ENCODE results near the gene CRIM1.

The CRIM1 gene

DNA sequence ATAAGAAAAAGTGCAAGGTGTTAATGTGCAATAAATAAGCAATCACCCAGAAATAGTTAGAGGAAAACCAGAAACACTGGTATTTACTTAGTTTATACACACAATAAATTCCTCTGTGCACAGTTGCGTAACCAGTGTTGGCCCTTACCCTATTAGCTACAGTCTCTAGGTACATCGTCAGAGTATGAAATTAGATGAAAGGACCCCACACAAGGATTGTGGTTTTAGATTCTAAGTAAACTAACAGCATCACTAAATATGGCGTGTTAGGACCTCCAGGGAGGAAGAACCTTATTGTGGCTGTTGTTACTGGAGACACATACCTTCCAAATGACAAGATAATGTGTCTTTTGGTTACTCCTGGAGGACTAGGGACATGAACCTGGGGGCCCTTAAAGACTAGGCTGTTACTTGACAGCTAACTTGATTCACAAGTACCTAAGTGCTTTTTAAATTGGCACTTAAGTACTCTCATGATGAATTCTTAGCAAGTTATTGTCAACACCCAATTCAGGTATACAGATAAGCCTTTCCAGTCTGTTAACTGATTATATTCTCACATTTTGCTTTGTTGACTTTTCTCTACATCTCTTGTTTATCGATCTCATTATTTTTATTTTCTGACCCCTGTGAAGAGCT, 127.1 kb downstream of the CRIM1 start:
- Histone ChIP-seq H3K36me3 (ENCODE audit: insufficient read depth, low read length) (no peaks in the 10 kb centered on the region), H3K9ac (ENCODE audit: low read depth, low read length) (no peak overlapping the region), H3K9me3 (ENCODE audit: insufficient read depth, low read length, severe bottlenecking) (no peaks in the 10 kb centered on the region), H3K27me3 (ENCODE audit: insufficient read depth, low read length, poor library complexity) (no peaks in the 10 kb centered on the region), H3K4me1 (ENCODE audit: insufficient read depth, low read length) (no peaks in the 10 kb centered on the region), H3K4me2 (ENCODE audit: insufficient read depth, low read length) (no peak overlapping the region), H3K27ac (ENCODE audit: low read length) (no peak overlapping the region), H4K20me1 (ENCODE audit: insufficient read depth, low read length) (no peaks in the 10 kb centered on the region), H2AFZ (ENCODE audit: low read depth, low read length) (no peak overlapping the region), H3K79me2 (ENCODE audit: insufficient read depth, low read length) (no peaks in the 10 kb centered on the region), H3K4me3 (ENCODE audit: low read depth in 1 of 2, low read length in 2 of 2) (no peak overlapping the region)
- no peak for DNase-seq
- ATAC-seq (ENCODE audit: insufficient read depth, low read depth): 0 out of 3 replicates have a peak, but pooled peaks have one; percentile 33
- TF ChIP-seq EZH2 (IDR thresholded peaks at IDR 0.05; ENCODE audit: borderline replicate concordance, low read depth, low read length, severe bottlenecking): no peak
- TF ChIP-seq, protein P1, sequence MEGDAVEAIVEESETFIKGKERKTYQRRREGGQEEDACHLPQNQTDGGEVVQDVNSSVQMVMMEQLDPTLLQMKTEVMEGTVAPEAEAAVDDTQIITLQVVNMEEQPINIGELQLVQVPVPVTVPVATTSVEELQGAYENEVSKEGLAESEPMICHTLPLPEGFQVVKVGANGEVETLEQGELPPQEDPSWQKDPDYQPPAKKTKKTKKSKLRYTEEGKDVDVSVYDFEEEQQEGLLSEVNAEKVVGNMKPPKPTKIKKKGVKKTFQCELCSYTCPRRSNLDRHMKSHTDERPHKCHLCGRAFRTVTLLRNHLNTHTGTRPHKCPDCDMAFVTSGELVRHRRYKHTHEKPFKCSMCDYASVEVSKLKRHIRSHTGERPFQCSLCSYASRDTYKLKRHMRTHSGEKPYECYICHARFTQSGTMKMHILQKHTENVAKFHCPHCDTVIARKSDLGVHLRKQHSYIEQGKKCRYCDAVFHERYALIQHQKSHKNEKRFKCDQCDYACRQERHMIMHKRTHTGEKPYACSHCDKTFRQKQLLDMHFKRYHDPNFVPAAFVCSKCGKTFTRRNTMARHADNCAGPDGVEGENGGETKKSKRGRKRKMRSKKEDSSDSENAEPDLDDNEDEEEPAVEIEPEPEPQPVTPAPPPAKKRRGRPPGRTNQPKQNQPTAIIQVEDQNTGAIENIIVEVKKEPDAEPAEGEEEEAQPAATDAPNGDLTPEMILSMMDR (IDR thresholded peaks at IDR 0.05; ENCODE audit: borderline replicate concordance, extremely low read depth, low read length, poor library complexity, severe bottlenecking): no peak

DNA sequence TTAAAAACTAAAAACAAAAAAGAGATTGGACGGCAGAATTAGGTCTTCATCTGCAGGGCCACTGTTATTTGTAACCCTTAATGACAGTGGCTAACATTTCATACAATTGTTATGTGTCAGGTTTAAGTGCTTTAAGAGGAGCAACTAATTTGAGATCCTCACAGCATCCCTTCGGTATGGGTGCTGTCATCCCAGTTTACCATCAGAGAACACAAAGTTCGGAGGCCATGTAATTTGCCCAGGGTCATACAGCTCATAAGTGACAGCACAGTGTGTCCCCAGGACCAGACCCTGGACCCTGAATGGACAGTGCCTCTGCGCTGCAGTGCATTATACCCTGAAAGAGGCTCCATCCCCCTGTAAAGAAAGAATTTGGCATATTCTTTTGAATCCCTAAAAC, 127.7 kb downstream of the CRIM1 start:
- no peak overlapping the region for H3K9ac ChIP-seq (ENCODE audit: low read depth, low read length)
- H3K36me3 ChIP-seq (ENCODE audit: insufficient read depth, low read length): no peaks in the 10 kb centered on the region
- no peak overlapping the region for H3K4me2 ChIP-seq (ENCODE audit: insufficient read depth, low read length)
- no peak overlapping the region for H3K27ac ChIP-seq (ENCODE audit: low read length)
- H2AFZ ChIP-seq (ENCODE audit: low read depth, low read length): no peak overlapping the region
- no peaks in the 10 kb centered on the region for H3K9me3 ChIP-seq (ENCODE audit: insufficient read depth, low read length, severe bottlenecking)
- TF ChIP-seq, protein P1 (IDR thresholded peaks at IDR 0.05; ENCODE audit: borderline replicate concordance, extremely low read depth, low read length, poor library complexity, severe bottlenecking): no peak
- TF ChIP-seq EZH2 (IDR thresholded peaks at IDR 0.05; ENCODE audit: borderline replicate concordance, low read depth, low read length, severe bottlenecking): no peak
- DNase-seq: no peak
- no peaks in the 10 kb centered on the region for H3K4me1 ChIP-seq (ENCODE audit: insufficient read depth, low read length)
- H4K20me1 ChIP-seq (ENCODE audit: insufficient read depth, low read length): no peaks in the 10 kb centered on the region
- no peak for ATAC-seq (ENCODE audit: insufficient read depth, low read depth)
- H3K4me3 ChIP-seq (ENCODE audit: low read depth in 1 of 2, low read length in 2 of 2): no peak overlapping the region
- no peaks in the 10 kb centered on the region for H3K27me3 ChIP-seq (ENCODE audit: insufficient read depth, low read length, poor library complexity)
- no peaks in the 10 kb centered on the region for H3K79me2 ChIP-seq (ENCODE audit: insufficient read depth, low read length)

DNA sequence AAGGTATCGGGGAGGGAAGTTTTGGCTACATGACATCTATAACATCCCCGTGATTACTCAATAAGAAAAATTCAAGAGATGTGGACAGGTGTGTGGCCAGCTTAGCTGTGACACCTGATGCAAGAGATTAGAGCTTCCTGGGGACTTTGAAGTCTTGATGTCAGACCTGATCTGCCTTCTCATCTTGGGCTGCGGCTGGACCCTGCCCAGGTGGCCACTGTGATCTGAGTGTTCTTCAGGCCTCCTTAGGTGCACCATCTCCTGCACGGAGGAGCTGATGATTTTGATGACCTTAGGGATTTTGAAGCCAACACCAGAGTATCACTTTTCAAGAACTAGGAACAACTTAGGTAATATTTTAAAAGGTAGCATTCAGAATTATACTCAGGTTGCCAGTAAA, 128.9 kb downstream of the CRIM1 start:
- Histone ChIP-seq H3K36me3 (ENCODE audit: insufficient read depth, low read length) (no peaks in the 10 kb centered on the region), H2AFZ (ENCODE audit: low read depth, low read length) (no peak overlapping the region), H3K9ac (ENCODE audit: low read depth, low read length) (no peak overlapping the region), H3K27ac (ENCODE audit: low read length) (no peak overlapping the region), H3K4me3 (ENCODE audit: low read depth in 1 of 2, low read length in 2 of 2) (no peak overlapping the region), H3K4me2 (ENCODE audit: insufficient read depth, low read length) (no peak overlapping the region), H3K79me2 (ENCODE audit: insufficient read depth, low read length) (no peaks in the 10 kb centered on the region), H4K20me1 (ENCODE audit: insufficient read depth, low read length) (no peaks in the 10 kb centered on the region), H3K9me3 (ENCODE audit: insufficient read depth, low read length, severe bottlenecking) (no peaks in the 10 kb centered on the region), H3K4me1 (ENCODE audit: insufficient read depth, low read length) (no peaks in the 10 kb centered on the region), H3K27me3 (ENCODE audit: insufficient read depth, low read length, poor library complexity) (no peaks in the 10 kb centered on the region)
- ATAC-seq (ENCODE audit: insufficient read depth, low read depth) (no peak), DNase-seq (no peak)
- TF ChIP-seq, protein P1 (IDR thresholded peaks at IDR 0.05; ENCODE audit: borderline replicate concordance, extremely low read depth, low read length, poor library complexity, severe bottlenecking): no peak
- no peak for TF ChIP-seq EZH2 (IDR thresholded peaks at IDR 0.05; ENCODE audit: borderline replicate concordance, low read depth, low read length, severe bottlenecking)

Data from DND-41 (cell line).